K562 (cell line): ENCODE measurements around the gene WASL. TPM values are rescaled to one million over a fixed set of nuclear protein-coding genes. Genes with fewer than 3 reads are reported as not detected.

Experiments used
- CCNT2 ChIP-seq: IDR thresholded peaks from 2 replicates; pipeline ENCODE4 v1.6.1; 2011; ENCODE audit warnings: borderline replicate concordance, low read depth, mild to moderate bottlenecking, moderate library complexity, mixed read lengths, low read length; ENCODE audit not compliant: insufficient read length; ENCODE audit errors: extremely low read depth
- NFIC ChIP-seq: fragments of 450-650 bp; IDR thresholded peaks from 2 replicates; pipeline ENCODE4 v1.6.1; 2017; ENCODE audit warnings: mild to moderate bottlenecking, inconsistent platforms
- PRMT5 ChIP-seq: sonication (generic); formaldehyde crosslinking; IDR thresholded peaks from 2 replicates; pipeline ENCODE4 v1.5.0; 2020; ENCODE audit warnings: missing genetic modification reagents
- RNF2 ChIP-seq: sonication (generic); IDR thresholded peaks from 2 replicates; pipeline ENCODE4 v1.6.1; 2016
- SIX5 ChIP-seq, 2 experiments: IDR thresholded peaks; 2 replicates each; pipeline ENCODE4 v1.6.1; 2011; ENCODE audit warnings: low read length in 2 of 2, borderline replicate concordance in 1 of 2, low read depth in 1 of 2, mild to moderate bottlenecking in 1 of 2, moderate library complexity in 1 of 2; ENCODE audit not compliant: insufficient read depth in 1 of 2
- TSC22D4 ChIP-seq: fragments of 450-650 bp; IDR thresholded peaks from 2 replicates; pipeline ENCODE4 v1.6.1; 2016; ENCODE audit warnings: missing genetic modification characterization, missing biosample characterization, control low read depth
- ZBED1 ChIP-seq: IDR thresholded peaks from 2 replicates; pipeline ENCODE4 v1.6.1; 2014
- ZKSCAN8 ChIP-seq: fragments of 200-800 bp; sonication (Bioruptor generic); IDR thresholded peaks from 2 replicates; pipeline ENCODE4 v1.6.1; 2016; ENCODE audit warnings: missing genetic modification characterization, missing compliant biosample characterization
- ZNF133 ChIP-seq: fragments of 250-450 bp; sonication (Bioruptor Pico); IDR thresholded peaks from 2 replicates; pipeline ENCODE4 v1.4.0; 2020; ENCODE audit warnings: mild to moderate bottlenecking
- ZNF197 ChIP-seq: fragments of 200-800 bp; sonication (Bioruptor generic); IDR thresholded peaks from 2 replicates; pipeline ENCODE4 v1.6.1; 2016; ENCODE audit warnings: low read depth, missing genetic modification characterization, missing compliant biosample characterization
- ZNF79 ChIP-seq: fragments of 250-450 bp; sonication (Bioruptor Pico); IDR thresholded peaks from 2 replicates; pipeline ENCODE4 v1.4.0; 2020; ENCODE audit warnings: low read depth, mild to moderate bottlenecking, moderate library complexity
- polyA plus RNA-seq, 8 experiments: library from polyadenylated mRNA; depleted of rRNA in 4 of 8; stranded (reverse) in 5 of 8; unstranded in 3 of 8; fragments of >200 nt; fragmentation: Nextera tagmentation in 2 of 8; fragmentation: Illumina TruSeq in 1 of 8; extraction: Ambion mirVana in 2 of 8; extraction: Trizol in 1 of 8; gene quantifications; 2 replicates each; pipeline versions ENCODE4 v1.2.1 to v1.2.3, GENCODE V29; 2011 to 2014; ENCODE audit warnings: inconsistent platforms in 1 of 8, missing spikeins in 1 of 8
- total RNA-seq, 7 experiments: library from RNA; depleted of rRNA in 6 of 7; stranded (reverse); fragments of >200 nt in 6 of 7; fragmentation: Illumina TruSeq in 2 of 7; extraction: Trizol in 2 of 7; gene quantifications; 2 replicates each; pipeline versions ENCODE4 v1.2.1 to v1.2.3, GENCODE V29; 2011 to 2021; ENCODE audit warnings: low replicate concordance in 1 of 7
- TF ChIP-seq, protein P1 (sequence below): fragments of 450-650 bp; IDR thresholded peaks from 2 replicates; pipeline ENCODE4 v1.6.1; 2014; ENCODE audit warnings: low read depth, mild to moderate bottlenecking, moderate library complexity, borderline replicate concordance
- TF ChIP-seq, protein P2 (sequence below): fragments of 250-450 bp; sonication (Bioruptor Pico); IDR thresholded peaks from 2 replicates; pipeline ENCODE4 v1.8.0; 2022; ENCODE audit warnings: inconsistent platforms
- TF ChIP-seq, protein P3 (sequence below), 2 experiments: fragments of 450-650 bp; IDR thresholded peaks; 2 replicates each; pipeline ENCODE4 v1.6.1; 2018; ENCODE audit warnings: mild to moderate bottlenecking in 2 of 2, low read depth in 1 of 2; ENCODE audit not compliant: partially characterized antibody in 2 of 2
- TF ChIP-seq, protein P4 (sequence below): fragments of 450-650 bp; IDR thresholded peaks from 2 replicates; pipeline ENCODE4 v1.6.1; 2018; ENCODE audit not compliant: partially characterized antibody

WASL gene
- total and polyA plus RNA-seq, 9 of the 15 experiments (the other 6 are each of a cell fraction or from before 2014, with no cell fraction given): 3.2 to 13.9 (median 8.3) TPM

DNA sequence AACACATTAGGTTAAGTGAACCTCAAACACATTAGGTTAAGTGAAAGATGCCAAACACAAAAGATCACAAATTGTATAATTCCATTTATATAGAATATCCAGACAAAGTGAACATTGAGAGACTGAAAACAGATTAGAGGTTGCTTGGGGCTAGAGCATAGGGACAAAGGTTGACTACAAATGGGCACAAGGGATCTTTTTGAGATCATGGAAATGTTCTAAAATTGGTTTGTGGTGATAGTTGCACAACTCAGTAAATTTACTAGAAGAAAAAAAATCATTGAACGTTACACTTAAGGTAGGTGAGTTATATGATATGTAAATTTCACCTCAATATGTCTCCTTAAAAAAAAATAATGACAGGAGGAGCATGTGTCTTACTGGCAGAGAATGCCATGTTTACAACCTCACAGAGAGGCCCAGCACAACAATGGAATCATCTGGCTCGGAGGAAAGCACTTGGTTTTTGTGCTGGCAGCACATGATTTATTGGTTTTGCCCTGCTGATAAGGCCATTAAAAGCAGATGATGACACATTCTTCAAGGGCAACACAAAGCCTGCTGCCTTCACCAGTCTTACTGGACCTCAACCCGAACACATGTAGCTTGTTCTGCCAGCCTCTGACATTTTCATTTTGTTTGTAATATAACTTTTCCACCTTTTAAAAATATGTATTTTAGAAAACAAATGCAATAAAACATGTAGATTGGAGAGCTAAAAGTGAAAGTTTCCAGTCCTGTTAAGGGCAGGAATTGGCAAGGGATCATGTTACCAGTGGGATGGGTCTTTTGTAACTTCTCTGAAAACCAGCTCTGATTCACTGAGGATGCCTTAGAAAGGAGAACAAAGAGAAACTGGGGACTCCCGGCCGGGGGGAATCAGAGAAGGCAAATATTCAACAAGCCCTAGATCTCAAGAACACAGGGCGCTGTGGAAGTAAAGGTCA lies 105.0 kb downstream of the WASL start (continued):
- TF ChIP-seq ZKSCAN8 (CRISPR knock-in tag) (peak; percentile 50; the same call in 1 of the 2 replicates), ZNF79 (CRISPR knock-in tag) (no peak), SIX5 (IDR thresholded peaks at IDR 0.05; ENCODE audit: borderline replicate concordance in 1 of 2, insufficient read depth in 1 of 2, low read depth in 1 of 2, low read length in 2 of 2) (no peak), NFIC (no peak), PRMT5 (CRISPR knock-in tag) (no peak), CCNT2 (peak; percentile 15), ZNF197 (CRISPR knock-in tag) (no peak), RNF2 (peak; percentile 48; the same call in 1 of the 2 replicates), TSC22D4 (no peak), ZNF133 (CRISPR knock-in tag) (no peak), ZBED1 (no peak)
- TF ChIP-seq, protein P1, sequence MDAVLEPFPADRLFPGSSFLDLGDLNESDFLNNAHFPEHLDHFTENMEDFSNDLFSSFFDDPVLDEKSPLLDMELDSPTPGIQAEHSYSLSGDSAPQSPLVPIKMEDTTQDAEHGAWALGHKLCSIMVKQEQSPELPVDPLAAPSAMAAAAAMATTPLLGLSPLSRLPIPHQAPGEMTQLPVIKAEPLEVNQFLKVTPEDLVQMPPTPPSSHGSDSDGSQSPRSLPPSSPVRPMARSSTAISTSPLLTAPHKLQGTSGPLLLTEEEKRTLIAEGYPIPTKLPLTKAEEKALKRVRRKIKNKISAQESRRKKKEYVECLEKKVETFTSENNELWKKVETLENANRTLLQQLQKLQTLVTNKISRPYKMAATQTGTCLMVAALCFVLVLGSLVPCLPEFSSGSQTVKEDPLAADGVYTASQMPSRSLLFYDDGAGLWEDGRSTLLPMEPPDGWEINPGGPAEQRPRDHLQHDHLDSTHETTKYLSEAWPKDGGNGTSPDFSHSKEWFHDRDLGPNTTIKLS: no peak
- TF ChIP-seq, protein P2, sequence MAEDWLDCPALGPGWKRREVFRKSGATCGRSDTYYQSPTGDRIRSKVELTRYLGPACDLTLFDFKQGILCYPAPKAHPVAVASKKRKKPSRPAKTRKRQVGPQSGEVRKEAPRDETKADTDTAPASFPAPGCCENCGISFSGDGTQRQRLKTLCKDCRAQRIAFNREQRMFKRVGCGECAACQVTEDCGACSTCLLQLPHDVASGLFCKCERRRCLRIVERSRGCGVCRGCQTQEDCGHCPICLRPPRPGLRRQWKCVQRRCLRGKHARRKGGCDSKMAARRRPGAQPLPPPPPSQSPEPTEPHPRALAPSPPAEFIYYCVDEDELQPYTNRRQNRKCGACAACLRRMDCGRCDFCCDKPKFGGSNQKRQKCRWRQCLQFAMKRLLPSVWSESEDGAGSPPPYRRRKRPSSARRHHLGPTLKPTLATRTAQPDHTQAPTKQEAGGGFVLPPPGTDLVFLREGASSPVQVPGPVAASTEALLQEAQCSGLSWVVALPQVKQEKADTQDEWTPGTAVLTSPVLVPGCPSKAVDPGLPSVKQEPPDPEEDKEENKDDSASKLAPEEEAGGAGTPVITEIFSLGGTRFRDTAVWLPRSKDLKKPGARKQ (CRISPR knock-in tag): no peak
- TF ChIP-seq, protein P3, sequence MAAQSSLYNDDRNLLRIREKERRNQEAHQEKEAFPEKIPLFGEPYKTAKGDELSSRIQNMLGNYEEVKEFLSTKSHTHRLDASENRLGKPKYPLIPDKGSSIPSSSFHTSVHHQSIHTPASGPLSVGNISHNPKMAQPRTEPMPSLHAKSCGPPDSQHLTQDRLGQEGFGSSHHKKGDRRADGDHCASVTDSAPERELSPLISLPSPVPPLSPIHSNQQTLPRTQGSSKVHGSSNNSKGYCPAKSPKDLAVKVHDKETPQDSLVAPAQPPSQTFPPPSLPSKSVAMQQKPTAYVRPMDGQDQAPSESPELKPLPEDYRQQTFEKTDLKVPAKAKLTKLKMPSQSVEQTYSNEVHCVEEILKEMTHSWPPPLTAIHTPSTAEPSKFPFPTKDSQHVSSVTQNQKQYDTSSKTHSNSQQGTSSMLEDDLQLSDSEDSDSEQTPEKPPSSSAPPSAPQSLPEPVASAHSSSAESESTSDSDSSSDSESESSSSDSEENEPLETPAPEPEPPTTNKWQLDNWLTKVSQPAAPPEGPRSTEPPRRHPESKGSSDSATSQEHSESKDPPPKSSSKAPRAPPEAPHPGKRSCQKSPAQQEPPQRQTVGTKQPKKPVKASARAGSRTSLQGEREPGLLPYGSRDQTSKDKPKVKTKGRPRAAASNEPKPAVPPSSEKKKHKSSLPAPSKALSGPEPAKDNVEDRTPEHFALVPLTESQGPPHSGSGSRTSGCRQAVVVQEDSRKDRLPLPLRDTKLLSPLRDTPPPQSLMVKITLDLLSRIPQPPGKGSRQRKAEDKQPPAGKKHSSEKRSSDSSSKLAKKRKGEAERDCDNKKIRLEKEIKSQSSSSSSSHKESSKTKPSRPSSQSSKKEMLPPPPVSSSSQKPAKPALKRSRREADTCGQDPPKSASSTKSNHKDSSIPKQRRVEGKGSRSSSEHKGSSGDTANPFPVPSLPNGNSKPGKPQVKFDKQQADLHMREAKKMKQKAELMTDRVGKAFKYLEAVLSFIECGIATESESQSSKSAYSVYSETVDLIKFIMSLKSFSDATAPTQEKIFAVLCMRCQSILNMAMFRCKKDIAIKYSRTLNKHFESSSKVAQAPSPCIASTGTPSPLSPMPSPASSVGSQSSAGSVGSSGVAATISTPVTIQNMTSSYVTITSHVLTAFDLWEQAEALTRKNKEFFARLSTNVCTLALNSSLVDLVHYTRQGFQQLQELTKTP (IDR thresholded peaks at IDR 0.05; ENCODE audit: low read depth in 1 of 2, partially characterized antibody in 2 of 2): no peak
- TF ChIP-seq, protein P4, sequence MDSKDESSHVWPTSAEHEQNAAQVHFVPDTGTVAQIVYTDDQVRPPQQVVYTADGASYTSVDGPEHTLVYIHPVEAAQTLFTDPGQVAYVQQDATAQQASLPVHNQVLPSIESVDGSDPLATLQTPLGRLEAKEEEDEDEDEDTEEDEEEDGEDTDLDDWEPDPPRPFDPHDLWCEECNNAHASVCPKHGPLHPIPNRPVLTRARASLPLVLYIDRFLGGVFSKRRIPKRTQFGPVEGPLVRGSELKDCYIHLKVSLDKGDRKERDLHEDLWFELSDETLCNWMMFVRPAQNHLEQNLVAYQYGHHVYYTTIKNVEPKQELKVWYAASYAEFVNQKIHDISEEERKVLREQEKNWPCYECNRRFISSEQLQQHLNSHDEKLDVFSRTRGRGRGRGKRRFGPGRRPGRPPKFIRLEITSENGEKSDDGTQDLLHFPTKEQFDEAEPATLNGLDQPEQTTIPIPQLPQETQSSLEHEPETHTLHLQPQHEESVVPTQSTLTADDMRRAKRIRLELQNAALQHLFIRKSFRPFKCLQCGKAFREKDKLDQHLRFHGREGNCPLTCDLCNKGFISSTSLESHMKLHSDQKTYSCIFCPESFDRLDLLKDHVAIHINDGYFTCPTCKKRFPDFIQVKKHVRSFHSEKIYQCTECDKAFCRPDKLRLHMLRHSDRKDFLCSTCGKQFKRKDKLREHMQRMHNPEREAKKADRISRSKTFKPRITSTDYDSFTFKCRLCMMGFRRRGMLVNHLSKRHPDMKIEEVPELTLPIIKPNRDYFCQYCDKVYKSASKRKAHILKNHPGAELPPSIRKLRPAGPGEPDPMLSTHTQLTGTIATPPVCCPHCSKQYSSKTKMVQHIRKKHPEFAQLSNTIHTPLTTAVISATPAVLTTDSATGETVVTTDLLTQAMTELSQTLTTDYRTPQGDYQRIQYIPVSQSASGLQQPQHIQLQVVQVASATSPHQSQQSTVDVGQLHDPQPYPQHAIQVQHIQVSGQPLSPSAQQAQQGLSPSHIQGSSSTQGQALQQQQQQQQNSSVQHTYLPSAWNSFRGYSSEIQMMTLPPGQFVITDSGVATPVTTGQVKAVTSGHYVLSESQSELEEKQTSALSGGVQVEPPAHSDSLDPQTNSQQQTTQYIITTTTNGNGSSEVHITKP: no peak
